HG03039 (cell line): Measurements from ENCODE around the gene LY9.
"Not testable (repeated sequence)": the region's sequence is repeated elsewhere in the genome, so short reads cannot be mapped to it uniquely, and the experiment has no call there.

Experiments used
- ATAC-seq: cut with Tn5 transposase; IDR thresholded peaks from one replicate; pipeline ENCODE4 v1.9.1; 2021; ENCODE audit warnings: mild to moderate bottlenecking, moderate library complexity; ENCODE audit not compliant: unreplicated experiment

The LY9 gene

DNA sequence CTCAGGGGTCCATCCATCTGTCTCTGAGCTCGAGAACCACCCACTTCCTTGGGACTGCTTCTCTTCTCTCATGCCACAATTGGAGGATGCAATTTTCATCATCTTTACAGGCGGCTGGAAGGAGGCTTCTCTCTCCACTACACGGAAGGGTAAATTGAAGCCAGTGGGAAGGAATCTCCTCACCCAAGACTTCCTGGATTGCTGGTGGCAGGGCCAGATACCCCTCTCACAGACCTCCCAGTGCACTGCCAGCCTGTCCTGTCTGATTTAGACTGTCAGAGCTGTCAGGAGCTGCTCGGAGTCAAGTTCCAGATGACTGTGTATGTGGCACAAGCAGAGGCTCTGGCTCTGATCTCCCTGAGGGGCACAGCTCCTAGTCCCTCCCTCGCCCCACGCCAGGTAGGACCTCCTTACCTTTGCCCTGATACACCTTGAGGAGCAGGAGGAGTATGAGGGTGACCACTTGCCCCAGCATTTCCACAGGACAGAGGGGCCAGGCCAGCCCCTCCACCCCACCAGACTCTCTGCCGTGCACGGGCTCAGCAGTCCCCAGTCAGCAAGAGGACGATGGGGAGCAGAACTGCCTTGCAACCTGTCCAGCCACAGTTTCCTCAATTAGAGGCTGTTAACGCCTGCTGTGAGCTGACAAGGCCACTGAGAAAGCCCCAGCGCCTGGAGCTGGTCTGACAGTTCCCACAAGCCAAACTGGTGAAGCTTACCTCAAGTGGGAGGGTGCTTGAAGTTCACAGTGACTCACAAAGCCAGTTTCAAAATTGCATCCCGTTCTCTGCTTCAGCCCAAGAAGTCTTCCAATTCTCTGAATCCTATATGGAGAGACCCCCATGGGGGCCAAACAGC is 66.5 kb downstream of the LY9 start, which contains the start of gene CD244:
Gene CD244 (minus strand): TSS at position 685 of the 858 bp plus-strand sequence. CDS start 210 bp downstream, at position 475.
- ATAC-seq = peak; percentile 70

DNA sequence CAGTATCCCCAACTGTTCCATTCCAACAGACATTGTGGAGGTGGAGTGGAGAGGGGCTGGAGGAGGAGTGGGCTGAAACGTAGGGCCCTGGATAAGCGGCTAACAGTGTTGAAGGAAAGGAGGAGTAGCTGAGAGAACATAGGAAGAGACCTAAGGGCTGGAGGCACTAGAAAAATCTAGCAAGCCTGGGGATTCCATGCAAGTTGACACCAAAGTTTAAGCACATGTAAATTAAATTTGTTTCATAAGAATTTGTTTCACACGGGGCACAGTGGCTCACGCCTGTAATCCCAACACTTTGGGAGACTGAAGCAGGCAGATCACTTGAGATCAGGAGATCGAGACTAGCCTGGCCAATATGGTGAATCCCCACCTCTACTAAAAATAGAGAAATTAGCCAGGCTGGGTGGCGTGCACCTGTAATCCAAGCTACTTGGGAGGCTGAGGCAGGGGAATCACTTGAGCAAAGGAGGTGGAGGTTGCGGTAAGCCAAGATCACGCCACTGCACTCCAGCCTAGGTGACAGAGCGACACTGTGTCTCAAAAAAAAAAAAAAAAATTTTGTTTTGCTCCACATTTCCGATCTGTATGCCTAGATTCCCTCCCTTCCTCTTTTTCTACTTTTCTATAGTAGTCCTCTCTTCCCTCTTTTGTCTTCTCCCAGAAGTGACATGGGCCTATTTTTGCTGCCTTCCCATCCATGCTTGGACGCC is 67.2 kb downstream of the LY9 start:
- no peak for ATAC-seq

DNA sequence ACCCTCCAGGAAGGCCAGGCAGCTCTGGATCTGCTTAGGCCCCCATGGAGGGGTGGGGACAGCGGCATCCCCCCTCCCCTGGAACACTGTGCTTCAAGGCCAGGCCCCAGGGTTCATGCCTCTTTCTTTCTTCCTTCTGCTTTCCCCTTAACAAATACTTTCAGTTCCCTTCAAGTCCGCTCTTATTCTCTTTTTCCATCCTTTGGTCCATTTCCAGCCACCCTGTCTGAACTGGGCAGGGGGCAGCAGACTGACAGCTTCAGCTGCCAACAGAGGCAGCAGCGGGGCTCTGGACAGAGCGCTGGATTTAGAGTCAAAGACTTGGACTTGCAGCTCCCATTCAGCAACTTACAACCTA is 67.8 kb downstream of the LY9 start:
- ATAC-seq = no peak

DNA sequence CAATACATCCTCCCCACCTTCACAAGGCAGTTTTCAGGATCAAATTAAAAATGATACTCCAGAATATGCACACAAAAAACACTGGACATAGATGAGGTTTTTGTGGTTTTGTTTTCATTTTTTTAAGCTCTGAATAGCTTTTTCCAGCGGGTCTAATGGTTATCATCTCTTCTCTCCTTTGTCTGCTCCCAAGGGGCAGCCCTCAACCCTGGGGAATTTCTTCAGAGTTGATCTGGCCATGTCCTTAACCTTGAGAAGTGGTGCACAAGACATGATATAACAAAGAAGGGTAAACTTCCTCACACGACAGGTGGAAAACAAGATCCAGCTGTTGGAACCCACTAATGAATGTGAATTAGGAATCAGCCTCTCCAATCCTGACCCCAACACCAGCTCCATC is 68.2 kb downstream of the LY9 start:
- no peak for ATAC-seq

DNA sequence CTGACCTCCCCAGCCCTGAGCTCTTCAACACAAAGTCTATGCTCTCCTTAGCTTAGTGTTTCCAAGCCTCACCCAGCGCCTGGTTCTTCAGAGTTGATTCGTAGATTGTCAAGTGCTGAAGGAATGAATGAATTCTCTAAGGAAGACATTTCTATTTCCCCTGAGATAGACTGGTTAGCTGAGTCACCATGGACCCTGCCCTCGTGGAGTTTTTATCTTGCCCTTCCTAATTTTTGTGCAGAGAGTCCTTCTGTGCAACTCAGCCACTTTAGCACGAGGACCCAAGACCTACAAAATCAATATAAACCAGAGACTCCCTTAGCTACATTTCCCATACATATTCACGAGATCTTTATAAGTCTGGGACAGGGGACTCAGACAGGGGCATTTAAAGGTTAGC is 69.4 kb downstream of the LY9 start:
- ATAC-seq = no peak

DNA sequence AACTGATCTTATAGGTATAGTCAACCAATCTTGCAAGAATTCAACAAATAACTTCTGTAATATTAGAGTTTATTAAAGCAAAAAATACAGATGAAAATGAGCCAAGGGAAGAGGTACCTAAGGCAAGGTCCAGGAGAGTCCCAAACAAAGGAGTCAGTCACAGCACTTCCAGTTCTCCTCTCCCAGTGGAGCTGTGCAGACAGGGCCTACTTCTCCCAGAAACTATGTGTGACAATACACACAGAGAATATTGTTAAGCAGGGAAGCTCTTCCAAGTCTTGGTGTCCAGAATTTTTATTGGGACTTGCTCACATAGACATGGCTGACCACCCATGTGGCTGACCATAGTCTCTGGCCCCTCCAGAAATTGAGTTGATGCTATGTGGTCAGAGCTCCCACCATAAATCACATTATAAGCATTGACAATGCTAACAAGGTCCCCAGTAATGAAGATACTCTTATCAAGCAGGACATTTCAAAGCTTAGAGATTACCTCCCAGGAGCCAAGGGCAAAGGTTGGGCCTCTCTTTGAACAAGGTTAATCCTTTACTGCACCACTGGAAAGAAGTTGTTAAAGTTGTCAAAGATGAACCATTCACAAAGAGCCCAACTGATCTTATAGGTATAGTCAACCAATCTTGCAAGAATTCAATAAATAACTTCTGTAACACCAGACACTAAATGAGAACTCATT is 70.2 kb downstream of the LY9 start:
- no peak for ATAC-seq

DNA sequence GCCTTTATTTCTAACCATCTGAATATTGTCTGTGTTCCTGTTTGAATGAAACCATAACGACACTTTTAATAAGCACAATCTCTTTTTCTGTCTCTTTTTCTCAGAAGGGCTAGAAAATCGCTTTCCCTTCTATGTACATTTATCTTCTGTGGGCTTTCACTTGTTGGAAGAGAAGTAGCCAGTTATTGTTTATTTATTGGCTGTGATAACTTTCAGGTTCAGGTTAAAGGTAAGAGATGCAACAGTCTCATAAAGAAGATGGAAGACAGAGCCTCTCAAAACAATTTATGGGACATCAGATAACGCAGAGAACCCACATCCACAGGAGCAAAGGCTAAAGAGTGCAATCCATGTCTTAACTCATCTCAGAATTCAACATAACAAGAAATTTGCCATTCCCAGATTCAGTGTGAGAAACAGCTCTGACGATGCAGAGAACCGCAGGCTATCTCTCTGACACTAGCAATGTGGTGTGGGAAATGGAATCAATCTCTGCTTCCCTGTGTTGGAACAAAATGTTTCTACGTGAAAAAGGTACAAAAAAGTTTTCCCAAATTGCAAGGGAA is 70.8 kb downstream of the LY9 start:
- no peak for ATAC-seq

DNA sequence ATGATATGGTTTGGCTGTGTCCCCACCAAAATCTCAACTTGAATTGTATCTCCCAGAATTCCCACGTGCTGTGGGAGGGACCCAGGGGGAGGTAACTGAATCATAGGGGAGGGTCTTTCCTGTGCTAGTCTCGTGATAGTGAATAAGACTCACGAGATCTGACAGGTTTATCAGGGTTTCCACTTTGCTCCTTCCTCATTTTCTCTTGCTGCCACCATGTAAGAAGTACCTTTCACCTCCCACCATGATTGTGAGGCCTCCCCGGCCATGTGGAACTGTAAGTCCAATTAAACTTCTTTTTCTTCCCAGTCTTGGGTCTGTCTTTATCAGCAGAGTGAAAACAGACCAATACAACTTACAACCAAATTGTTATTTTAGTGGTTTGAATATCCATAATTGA is 71.7 kb downstream of the LY9 start:
- not testable (repeated sequence) for ATAC-seq

DNA sequence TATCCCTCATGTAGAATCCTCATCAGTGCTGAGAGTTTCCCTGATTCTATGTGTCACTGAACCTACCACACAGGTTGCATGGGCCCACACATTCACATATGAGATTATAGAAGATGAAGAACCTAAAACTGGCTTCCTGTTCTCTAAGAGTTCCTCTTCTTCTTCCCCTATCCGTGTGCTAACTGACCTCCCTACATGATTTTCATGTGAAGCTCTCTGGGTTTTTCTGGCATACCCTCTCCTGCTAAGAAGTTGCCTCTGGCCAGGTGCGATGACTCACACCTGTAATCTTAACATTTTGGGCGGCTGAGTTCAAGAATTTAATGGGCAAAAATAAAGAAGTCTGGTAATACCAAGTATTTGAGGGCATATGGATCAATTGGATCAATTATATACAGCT is 72.2 kb downstream of the LY9 start:
- no peak for ATAC-seq

DNA sequence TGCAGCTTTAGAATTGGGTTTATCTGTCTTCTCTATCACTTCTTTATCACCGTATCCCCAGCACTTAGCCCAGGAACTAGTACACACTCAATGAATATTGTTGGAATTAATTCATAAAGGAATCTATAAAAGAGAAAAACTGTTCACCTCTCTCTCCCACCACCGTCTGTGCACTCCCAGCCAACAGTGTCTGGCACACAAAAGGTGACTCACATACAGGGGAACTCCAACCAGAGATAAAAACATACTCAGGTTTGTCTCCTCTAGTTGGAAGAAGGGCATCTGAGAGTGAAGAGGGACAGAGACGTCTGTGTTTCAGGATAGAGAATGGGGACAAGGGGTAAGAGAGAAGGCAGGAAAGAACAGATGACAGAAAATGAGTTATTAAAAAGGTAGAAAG is 79.0 kb downstream of the LY9 start:
- ATAC-seq = no peak

DNA sequence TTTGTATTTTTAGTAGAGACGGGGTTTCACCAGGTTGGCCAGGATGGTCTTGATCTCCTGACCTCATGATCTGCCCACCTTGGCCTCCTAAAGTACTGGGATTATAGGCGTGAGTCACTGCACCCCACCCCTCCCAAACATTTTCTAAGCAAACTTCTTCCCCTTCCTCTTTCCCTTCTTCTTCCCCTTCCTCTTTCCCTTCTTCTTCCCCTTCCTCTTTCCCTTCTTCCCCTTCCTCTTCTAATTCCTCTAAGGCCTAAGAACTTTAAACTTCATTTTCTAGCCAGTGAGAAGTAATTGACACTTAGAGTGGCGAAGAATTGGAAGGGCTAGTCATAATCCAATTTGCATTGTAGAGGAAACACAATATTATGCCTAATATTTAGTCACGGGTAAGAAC is 79.6 kb downstream of the LY9 start:
- not testable (repeated sequence) for ATAC-seq

DNA sequence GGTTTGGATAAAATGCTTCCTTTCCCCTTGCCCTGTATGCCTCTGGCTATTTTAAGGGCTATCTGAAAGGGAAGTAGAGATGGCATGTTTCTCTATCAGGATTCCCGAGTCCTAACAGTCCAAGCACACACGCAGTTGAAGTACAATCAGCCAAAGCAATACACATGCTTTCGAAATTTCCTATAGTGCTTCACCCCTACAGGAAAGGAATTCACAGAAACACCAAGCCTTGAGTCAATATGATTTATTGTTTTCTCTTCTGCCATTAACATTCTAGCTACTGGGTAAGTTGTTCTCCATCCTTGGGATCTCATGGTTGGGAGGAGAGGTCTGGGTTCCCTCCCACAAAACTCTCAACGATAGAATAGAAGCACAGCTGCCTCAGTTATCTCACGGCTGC is 80.3 kb downstream of the LY9 start:
- ATAC-seq = no peak

DNA sequence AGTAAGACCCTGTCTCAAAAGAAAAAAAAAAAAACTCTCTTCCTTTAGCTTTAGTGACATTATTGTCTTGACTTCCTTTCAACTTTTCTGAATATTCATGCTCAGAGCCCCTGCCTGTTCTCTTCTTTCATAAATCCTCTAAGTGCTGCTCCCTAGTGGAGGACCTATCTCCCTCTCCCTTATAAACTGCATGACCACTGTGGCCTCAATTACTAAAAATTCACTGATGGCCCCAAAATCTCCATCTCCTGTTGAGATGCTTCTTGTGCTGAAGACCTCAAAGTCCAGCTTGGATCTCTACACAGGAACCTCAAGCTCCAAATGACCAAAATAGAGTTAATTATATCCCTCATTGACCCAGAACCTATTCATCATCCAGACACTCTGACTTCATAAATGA is 81.2 kb downstream of the LY9 start:
- no peak for ATAC-seq
